Posterior cingulate gyrus (tissue), 11 donors: ENCODE results near the gene ZNF79.
"Not testable (repeated sequence)": the region's sequence is repeated elsewhere in the genome, so short reads cannot be mapped to it uniquely, and the experiment has no call there.

Experiments used
- DNase-seq, 10 donors: peaks; one replicate each; pipeline versions ENCODE4 v3.0.0 to v3.0.0-alpha.2; 2020 to 2021; ENCODE audit warnings: mixed read lengths in 3 of 10
- intact Hi-C: fragments of 100-400 bp; cut with DNase I; formaldehyde crosslinking; loops from one replicate; pipeline ENCODE4 v1.15.1; 2023

The ZNF79 gene

DNA sequence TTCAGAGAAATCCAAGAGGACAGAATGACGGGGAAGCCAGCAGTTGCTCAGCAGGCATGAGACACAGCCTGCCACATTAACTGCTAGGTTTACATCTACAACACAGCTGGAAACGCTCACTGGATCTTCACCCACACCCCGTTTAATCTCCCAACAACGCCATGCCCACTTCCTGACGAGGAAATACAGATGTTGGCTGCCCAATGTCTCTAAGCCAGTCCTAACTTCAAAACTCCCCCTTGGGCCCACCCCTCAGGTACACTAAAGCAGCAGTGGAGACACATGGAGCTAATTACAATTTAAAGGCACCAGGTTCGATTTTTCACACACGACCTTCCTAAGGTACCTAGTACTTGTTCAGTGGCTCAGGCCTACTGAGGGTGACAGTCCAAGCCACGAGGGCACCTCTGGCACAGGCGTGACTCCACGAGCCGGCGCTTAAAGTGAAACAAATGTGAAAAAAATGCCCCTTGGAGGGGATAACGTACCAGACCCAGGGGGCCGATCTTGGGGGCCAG, 26.1 kb downstream of the ZNF79 start:
- peak in 2 of 10 donors; percentile 20 to 42 for DNase-seq
- intact Hi-C loops = loop anchor here (1.0 kb wide), 1 partner anchor 26 kb away; the partner anchor contains the start of gene ZNF79

DNA sequence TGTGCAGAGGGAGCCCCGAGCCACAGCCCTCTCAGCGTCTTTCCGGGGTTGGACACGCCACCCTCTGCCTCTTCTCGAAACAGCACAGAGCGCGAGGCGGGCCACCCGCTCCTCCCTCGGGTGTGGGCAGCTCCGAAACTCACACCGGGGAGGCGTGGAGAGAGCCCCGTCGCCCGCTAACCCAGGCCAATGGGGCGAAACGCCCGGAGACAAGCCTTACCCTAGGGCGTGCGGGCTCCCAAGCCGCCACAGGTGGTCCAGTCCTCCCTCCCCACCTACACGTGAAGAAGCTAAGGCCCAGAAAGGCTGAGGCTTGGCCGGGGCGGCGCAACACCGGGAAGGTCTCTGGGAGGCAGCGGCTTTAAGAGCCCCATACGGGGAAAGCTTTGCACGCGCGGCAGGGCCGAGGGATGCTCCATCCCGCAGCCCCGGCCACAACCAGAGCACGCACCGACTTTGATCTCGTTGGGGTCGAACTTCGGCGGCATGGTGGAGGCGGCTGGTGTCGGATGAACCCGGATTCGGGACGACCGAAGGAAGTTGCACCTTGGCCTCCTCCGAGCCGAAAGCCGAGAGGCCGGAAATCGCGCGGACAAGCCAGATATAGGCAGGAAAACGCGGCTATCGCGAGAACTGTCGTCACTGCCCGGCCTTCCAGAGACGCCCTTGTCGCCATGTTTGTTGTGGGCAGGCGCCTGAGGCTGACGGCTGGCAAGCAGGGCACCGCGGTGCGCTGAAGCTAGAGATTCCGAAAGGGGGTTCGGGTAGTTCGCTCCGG, 26.8 kb downstream of the ZNF79 start, which contains the start of the genes LRSAM1 and RPL12:
LRSAM1 (plus strand) TSS at position 681 of the 778 bp plus-strand sequence. CDS start 3,018 bp downstream, outside the sequence.
RPL12 (minus strand) TSS at position 577 of the 778 bp plus-strand sequence; CDS start at position 488, 89 bp downstream.
- DNase-seq = peak; percentile 94 to 99 (median 97)
- intact Hi-C loops = loop anchor here (1.0 kb wide), 1 partner anchor 27 kb away; the partner anchor contains the start of gene ZNF79

- intact Hi-C loops = no loop called here
These were observed 27.4 kb downstream of the ZNF79 start for GRCh38 chr9:127451608-127451857.

DNA sequence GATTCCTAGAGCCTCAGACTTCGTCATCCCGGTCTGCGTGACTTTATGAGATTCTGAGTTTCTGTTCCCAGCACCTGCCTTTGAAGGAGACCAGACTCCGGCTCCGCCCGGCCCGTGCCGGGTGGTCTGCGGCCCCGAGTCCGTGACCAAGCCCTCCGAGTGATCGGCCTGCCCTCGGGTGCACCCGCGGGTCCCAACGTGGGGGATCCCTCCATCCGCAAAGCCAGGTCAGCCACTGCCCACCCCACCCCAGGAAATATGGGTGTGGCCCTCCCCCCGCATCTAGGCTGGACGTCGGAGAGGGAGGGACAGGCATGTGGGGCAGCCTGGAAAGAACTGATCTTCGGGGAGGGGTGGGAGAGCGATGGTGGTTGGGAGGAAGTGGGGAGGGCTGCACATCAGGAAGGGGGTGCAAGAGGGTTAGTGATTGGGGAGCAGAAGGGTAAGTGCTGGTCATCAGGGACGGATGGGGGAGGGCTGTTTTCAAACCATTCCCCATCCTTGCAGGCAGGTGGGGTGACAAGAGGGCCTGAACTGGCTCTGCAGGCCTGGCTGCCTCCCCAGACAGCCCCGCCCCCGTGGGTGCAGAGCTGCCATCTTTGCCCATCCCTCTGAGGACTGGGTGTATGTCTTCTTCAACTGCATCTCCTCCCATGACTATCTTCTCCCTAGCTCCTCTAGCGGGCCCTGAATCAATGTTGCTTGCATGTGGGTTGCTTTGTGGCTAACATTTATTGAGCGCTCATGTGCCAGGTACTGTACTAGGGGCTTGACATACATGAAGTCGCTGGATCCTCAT, 27.9 kb downstream of the ZNF79 start:
- intact Hi-C loops = no loop called here
- peak in 8 of 10 donors; percentile 24 to 91 (median 42) for DNase-seq

More at GRCh38 chr9:127451608-127451857, 27.4 kb downstream of the ZNF79 start:
- no peak for DNase-seq

- intact Hi-C loops = no loop called here
- DNase-seq = peak in 2 of 10 donors; percentile 49 to 77
These were observed 28.5 kb downstream of the ZNF79 start for GRCh38 chr9:127452691-127453090.

- intact Hi-C loops = no loop called here
- peak in 3 of 10 donors; percentile 22 to 87 (median 86) for DNase-seq
These were observed 31.3 kb downstream of the ZNF79 start for GRCh38 chr9:127455324-127455992.

GRCh38 chr9:127457191-127457878, 33.2 kb downstream of the ZNF79 start:
- peak in 1 of 10 donors; percentile 42 for DNase-seq
- intact Hi-C loops = no loop called here

- intact Hi-C loops = no loop called here
- DNase-seq = peak in 1 of 10 donors; percentile 66
These were observed 34.7 kb downstream of the ZNF79 start for GRCh38 chr9:127458921-127459320.

GRCh38 chr9:127463382-127463781, 39.2 kb downstream of the ZNF79 start:
- no peak for DNase-seq
- intact Hi-C loops = no loop called here

GRCh38 chr9:127463911-127464310, 39.7 kb downstream of the ZNF79 start:
- intact Hi-C loops = no loop called here
- no peak for DNase-seq

GRCh38 chr9:127466407-127466917, 42.3 kb downstream of the ZNF79 start:
- DNase-seq, intact Hi-C loops: not testable (repeated sequence)

DNA sequence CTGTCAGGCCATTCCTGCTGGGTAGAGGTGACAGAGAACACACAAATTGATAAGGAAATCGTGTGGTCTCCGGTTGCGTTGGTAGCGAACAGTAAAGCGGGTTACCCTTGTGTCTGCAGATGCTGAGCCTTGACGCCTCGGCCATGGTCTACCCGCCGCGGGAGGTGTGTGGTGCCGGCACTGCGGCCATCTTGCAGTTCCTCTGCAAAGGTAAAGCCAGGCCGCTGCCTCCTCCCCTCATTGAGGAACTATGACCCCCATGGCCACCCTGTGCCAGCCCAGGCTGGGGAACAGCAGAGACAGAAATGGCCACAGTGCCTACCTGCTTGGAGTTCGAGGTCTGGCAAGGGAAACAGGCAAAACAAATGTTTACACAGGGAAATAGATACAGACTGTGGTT, 43.4 kb downstream of the ZNF79 start:
- no peak for DNase-seq
- intact Hi-C loops = no loop called here

DNA sequence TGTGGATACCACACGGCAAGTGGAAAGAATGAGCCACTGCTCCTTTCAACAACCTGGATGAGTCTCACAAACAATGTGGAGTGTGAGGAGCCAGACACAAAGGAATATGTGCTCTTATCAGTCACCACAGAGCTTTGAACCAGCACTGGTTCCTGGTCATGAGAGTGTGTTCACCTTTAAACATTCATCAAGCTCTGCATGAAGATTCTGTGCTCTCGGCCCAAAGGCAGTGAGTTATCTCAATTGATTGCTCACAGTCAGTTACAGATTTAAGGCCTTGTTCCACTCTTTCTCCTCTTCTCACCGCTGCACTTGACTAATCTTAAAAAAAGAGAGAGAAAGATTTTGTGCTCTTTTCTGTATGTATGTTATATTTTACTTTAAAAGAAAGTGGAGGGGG, 46.5 kb downstream of the ZNF79 start:
- intact Hi-C loops = no loop called here
- no peak for DNase-seq

GRCh38 chr9:127473501-127473900, 49.3 kb downstream of the ZNF79 start:
- intact Hi-C loops = no loop called here
- peak in 1 of 10 donors; percentile 46 for DNase-seq

GRCh38 chr9:127473932-127474331, 49.8 kb downstream of the ZNF79 start:
- no peak for DNase-seq
- intact Hi-C loops = no loop called here

DNA sequence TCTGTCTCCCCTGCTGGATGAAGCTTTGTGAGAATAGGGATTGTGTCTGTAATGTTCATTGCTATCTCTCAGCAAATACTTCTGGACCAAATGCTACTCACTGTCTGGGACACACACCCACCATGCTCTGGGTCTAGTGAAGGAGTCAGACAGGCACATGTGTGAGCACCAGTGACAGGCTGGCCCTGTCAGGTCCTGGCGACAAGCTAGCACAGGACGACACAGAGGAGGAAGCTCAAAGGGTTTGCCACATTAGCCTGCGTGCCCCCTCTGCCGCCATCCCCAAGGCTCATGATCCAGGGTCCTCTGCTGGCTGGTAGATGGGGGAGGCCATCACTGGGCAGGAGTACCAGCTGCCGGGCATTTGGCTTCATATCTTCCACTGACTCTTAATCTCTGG, 50.4 kb downstream of the ZNF79 start:
- DNase-seq = no peak
- intact Hi-C loops = no loop called here

DNA sequence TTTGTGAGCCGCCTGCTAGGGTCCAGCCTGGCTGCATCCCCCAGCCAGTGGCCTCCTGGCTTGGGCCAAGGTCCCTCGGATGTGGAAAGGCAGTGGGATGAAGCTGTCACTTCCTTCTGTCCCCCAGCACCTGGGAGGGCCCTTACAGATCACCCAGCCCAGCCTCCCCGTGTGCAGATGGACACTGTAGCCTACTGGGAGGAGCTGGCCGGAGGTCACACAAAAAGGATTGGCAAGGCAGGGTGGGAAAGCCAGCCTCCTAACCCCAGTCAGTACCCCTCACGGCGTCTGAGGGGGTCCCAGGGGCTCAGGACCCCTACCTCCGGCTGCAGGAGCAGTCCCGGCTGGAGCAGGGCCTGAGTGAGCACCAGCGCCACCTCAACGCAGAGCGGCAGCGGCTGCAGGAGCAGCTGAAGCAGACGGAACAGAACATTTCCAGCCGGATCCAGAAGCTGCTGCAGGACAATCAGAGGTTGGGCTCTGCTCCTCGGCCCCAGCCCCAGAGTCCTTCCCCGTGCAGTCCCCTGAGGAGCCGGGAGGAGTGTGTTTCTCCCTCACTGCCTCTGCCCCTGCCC, 55.4 kb downstream of the ZNF79 start:
- DNase-seq = peak in 1 of 10 donors; percentile 52
- intact Hi-C loops = no loop called here

- DNase-seq = peak in 1 of 10 donors; percentile 74
- intact Hi-C loops = no loop called here
These were observed 58.5 kb downstream of the ZNF79 start for GRCh38 chr9:127482662-127483061.

GRCh38 chr9:127485995-127486394, 61.8 kb downstream of the ZNF79 start:
- peak in 2 of 10 donors; percentile 25 to 63 for DNase-seq
- intact Hi-C loops = no loop called here
